A673 (cell line): ENCODE results near the gene EML3. TPM values are rescaled to one million over a fixed set of nuclear protein-coding genes. Genes with fewer than 3 reads are reported as not detected.
"Not testable (repeated sequence)": the region's sequence is repeated elsewhere in the genome, so short reads cannot be mapped to it uniquely, and the experiment has no call there.

Source experiments
- BruUV-seq: library from RNA; stranded (reverse); fragments of 400-500 nt; replicated peaks from 2 replicates; lab custom pipeline; 2021; lab: Mats Ljungman, UMichigan
- CTCF ChIA-PET: fragments of 300-600 bp; sonication (Branson Sonifier 250); formaldehyde crosslinking; loops from one replicate; lab custom pipeline; 2022; ENCODE audit warnings: antibody characterized with exemption; lab: Charles Lee
- POLR2A ChIA-PET: fragments of 300-600 bp; sonication (Branson Sonifier 250); formaldehyde crosslinking; loops from one replicate; lab custom pipeline; 2022; ENCODE audit warnings: antibody characterized with exemption; ENCODE audit not compliant: low non-redundant PET; lab: Charles Lee
- DNase-seq: peaks from one replicate; pipeline ENCODE4 v3.0.0-alpha.2; 2015; ENCODE audit warnings: low spot score
- H3K27ac ChIP-seq: fragments of 200-600 bp; sonication (generic); 2 replicates; pipeline ENCODE4 v1.5.1; 2016; ENCODE audit warnings: mixed run types, low read depth, mild to moderate bottlenecking, mixed read lengths, antibody characterized with exemption, low read length; ENCODE audit not compliant: poor library complexity, severe bottlenecking
- H3K27me3 ChIP-seq: fragments of 200-600 bp; sonication (generic); replicated peaks from 2 replicates; pipeline ENCODE4 v1.6.1; 2017; ENCODE audit warnings: mixed run types, low read depth, mild to moderate bottlenecking, mixed read lengths, antibody characterized with exemption, low read length; ENCODE audit not compliant: insufficient read depth, poor library complexity
- H3K36me3 ChIP-seq: fragments of 200-600 bp; sonication (generic); 2 replicates; pipeline ENCODE4 v1.6.1; 2016; ENCODE audit warnings: mixed run types, mild to moderate bottlenecking, mixed read lengths, antibody characterized with exemption, low read length; ENCODE audit not compliant: insufficient read depth, poor library complexity, severe bottlenecking
- H3K4me1 ChIP-seq: fragments of 200-600 bp; sonication (generic); 2 replicates; pipeline ENCODE4 v1.6.1; 2017; ENCODE audit warnings: mixed run types, mild to moderate bottlenecking, mixed read lengths, antibody characterized with exemption, low read length; ENCODE audit not compliant: insufficient read depth, poor library complexity, severe bottlenecking
- H3K4me3 ChIP-seq: fragments of 200-600 bp; sonication (generic); 2 replicates; pipeline ENCODE4 v1.5.1; 2016; ENCODE audit warnings: low read depth, mixed run types, mild to moderate bottlenecking, mixed read lengths, low read length; ENCODE audit not compliant: poor library complexity, severe bottlenecking
- H3K9me3 ChIP-seq: fragments of 200-600 bp; sonication (generic); 2 replicates; pipeline ENCODE4 v1.6.1; 2016; ENCODE audit warnings: mixed run types, low read depth, mild to moderate bottlenecking, mixed read lengths, antibody characterized with exemption, low read length; ENCODE audit not compliant: poor library complexity, severe bottlenecking
- EZH2 ChIP-seq: fragments of 200-600 bp; sonication (generic); IDR thresholded peaks from 2 replicates; pipeline ENCODE4 v1.6.1; 2017; ENCODE audit warnings: borderline replicate concordance, low read depth, mild to moderate bottlenecking, mixed read lengths, antibody characterized with exemption, low read length; ENCODE audit not compliant: poor library complexity, severe bottlenecking
- intact Hi-C: fragments of 100-400 bp; cut with micrococcal nuclease; formaldehyde crosslinking; loops from one replicate; pipeline ENCODE4 v1.10.0; 2022; ENCODE audit not compliant: unreplicated experiment
- total RNA-seq: library from RNA; stranded (reverse); gene quantifications from 2 replicates; pipeline ENCODE4 v1.2.3, GENCODE V29; 2021
- TF ChIP-seq, protein P1 (sequence below): fragments of 300-800, 200-600 bp; sonication (generic); conservative IDR thresholded peaks from 2 replicates; pipeline ENCODE4 v1.5.1; 2017; ENCODE audit warnings: low read depth, mild to moderate bottlenecking, antibody characterized with exemption, low read length, moderate library complexity, mixed read lengths

Gene EML3
- total RNA-seq, 1 experiment from 2014 or later = 21.3 TPM

DNA sequence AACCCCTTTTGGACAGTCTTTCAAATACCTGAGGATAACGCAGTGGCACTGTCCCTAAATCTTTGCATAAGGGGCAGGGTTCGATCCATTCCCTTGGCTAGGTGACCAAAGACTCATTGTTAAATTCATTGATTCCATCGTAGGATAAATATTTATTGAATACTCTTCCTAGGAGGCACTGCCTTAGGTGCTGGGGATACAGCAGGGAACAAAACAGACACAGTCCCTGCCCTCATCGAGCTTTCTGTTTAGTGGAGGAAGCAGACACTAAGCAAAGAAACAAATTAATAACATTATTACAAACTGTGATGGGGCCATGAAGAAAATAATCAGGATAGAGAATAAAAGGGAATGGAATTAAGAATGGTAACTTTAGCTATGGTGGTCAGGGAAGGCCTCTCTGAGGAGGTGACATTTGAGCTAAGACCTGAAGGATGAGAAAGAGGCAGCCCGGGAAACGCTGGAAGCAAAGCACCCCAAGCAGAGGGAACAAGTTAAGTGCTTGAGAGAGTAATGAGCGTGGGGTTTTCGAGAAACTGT lies 8.5 kb upstream of the EML3 start:
- ChIA-PET POLR2A (interaction anchor here (0.6 kb wide), 1 partner anchor 265 kb away, joined by 4 read pairs; no protein-coding TSS in a partner anchor), CTCF (interaction anchor here (1.1 kb wide), 1 partner anchor 30 kb away, joined by 6 read pairs; the partner anchor contains the start of gene TUT1)
- DNase-seq = no peak
- Histone ChIP-seq H3K36me3 (peaks cover 24% of the 10 kb centered on the region), H3K4me1 (peaks cover 12% of the 10 kb centered on the region), H3K27me3 (no peaks in the 10 kb centered on the region), H3K9me3 (no peaks in the 10 kb centered on the region), H3K27ac (peak overlapping the region; percentile 86), H3K4me3 (peak overlapping the region; percentile 57)
- TF ChIP-seq, protein P1, sequence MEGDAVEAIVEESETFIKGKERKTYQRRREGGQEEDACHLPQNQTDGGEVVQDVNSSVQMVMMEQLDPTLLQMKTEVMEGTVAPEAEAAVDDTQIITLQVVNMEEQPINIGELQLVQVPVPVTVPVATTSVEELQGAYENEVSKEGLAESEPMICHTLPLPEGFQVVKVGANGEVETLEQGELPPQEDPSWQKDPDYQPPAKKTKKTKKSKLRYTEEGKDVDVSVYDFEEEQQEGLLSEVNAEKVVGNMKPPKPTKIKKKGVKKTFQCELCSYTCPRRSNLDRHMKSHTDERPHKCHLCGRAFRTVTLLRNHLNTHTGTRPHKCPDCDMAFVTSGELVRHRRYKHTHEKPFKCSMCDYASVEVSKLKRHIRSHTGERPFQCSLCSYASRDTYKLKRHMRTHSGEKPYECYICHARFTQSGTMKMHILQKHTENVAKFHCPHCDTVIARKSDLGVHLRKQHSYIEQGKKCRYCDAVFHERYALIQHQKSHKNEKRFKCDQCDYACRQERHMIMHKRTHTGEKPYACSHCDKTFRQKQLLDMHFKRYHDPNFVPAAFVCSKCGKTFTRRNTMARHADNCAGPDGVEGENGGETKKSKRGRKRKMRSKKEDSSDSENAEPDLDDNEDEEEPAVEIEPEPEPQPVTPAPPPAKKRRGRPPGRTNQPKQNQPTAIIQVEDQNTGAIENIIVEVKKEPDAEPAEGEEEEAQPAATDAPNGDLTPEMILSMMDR = no peak
- no peak for TF ChIP-seq EZH2
- intact Hi-C loops = no loop called here
- TSS peak; percentile 36 for BruUV-seq

DNA sequence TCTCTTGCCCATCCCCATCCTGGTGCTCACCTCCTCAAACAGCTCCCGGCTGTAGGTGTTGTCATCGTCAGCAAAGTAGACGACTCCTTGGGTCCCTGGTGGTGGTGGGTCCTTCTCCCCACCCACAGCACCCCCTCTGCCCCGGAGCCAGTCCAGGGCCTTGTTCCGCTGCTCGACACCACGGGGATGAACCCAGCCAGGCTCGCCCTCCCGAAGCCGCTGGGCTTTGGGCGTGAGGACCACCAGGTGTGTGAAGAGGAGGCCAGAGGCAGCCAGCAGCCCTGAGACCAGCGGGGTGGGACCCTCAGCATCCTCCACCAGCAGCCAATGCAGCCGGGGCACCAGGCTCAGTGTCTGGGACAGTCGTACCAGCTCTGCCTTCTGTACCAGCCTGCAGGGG lies 4.4 kb upstream of the EML3 start:
- H3K9me3 ChIP-seq, H3K4me1 ChIP-seq, H3K27ac ChIP-seq, DNase-seq, POLR2A ChIA-PET, intact Hi-C loops, H3K4me3 ChIP-seq, BruUV-seq, H3K27me3 ChIP-seq: not testable (repeated sequence)
- CTCF ChIA-PET = interaction anchor here (0.6 kb wide), 1 partner anchor 39 kb away, joined by 3 read pairs; no protein-coding TSS in a partner anchor
- peaks cover 10% of the 10 kb centered on the region for H3K36me3 ChIP-seq

DNA sequence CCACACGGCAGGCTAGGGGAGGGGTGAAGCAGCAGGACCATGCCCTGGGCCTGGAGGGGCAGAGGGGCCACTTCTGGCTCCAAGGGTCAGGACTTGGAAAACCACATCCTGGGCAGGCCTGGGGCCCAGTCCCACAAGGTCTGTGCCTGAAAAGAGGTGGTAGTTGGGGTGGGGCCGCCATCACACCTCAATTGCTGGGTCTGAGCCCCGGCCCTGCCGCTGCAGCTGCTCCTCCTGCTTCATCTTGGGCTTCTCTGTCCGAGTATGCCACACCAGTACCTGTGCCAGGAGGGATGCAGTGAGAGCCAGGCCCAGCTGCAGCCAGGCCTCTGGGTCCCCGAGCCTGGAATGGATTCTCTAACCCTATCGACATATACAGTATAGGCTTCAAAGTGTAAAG lies 2.9 kb upstream of the EML3 start:
- intact Hi-C loops = no loop called here
- BruUV-seq = no TSS peak
- Histone ChIP-seq H3K4me3 (no peak overlapping the region), H3K4me1 (peaks cover 14% of the 10 kb centered on the region), H3K36me3 (peaks cover 10% of the 10 kb centered on the region), H3K27ac (no peak overlapping the region), H3K27me3 (no peaks in the 10 kb centered on the region), H3K9me3 (no peaks in the 10 kb centered on the region)
- CTCF ChIA-PET = interaction anchor here (0.7 kb wide), 1 partner anchor 16 kb away, joined by 3 read pairs; no protein-coding TSS in a partner anchor
- POLR2A ChIA-PET = no interaction called here
- TF ChIP-seq, protein P1 = no peak
- no peak for TF ChIP-seq EZH2
- DNase-seq = no peak

DNA sequence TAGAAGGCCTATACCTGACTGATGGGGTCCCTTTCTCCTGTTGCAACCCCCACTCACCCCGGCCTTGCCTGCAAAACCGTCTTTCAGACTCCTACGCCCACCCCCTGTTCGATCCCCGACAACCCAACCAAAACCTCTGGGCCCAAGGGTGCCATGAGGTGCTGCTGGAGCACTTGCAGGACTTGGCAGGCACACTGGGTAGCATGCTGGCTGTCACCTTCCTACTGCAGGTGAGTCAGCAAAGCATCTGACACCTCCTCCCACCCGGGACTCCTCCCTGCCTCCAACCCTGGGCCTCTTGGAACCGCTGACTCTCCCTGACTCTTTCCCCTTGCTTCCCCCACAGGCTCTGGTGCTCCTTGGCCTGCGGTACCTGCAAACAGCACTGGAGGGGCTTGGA lies 1.7 kb upstream of the EML3 start:
- peaks cover 10% of the 10 kb centered on the region for H3K36me3 ChIP-seq
- H3K9me3 ChIP-seq = no peaks in the 10 kb centered on the region
- H3K27ac ChIP-seq = peak overlapping the region; percentile 50
- intact Hi-C loops = no loop called here
- CTCF ChIA-PET = no interaction called here
- BruUV-seq = no TSS peak
- DNase-seq = no peak
- no peaks in the 10 kb centered on the region for H3K27me3 ChIP-seq
- TF ChIP-seq EZH2 = no peak
- TF ChIP-seq, protein P1 = no peak
- H3K4me3 ChIP-seq = no peak overlapping the region
- POLR2A ChIA-PET = no interaction called here
- peaks cover 11% of the 10 kb centered on the region for H3K4me1 ChIP-seq
